GM12872 (cell line): ENCODE data around the gene PNN.

Experiments used
- TF ChIP-seq, protein P1 (sequence below): IDR thresholded peaks from 3 replicates; pipeline ENCODE4 v1.5.1; 2011; ENCODE audit warnings: low read depth, mild to moderate bottlenecking, low read length, moderate library complexity; ENCODE audit not compliant: insufficient read depth

PNN gene

DNA sequence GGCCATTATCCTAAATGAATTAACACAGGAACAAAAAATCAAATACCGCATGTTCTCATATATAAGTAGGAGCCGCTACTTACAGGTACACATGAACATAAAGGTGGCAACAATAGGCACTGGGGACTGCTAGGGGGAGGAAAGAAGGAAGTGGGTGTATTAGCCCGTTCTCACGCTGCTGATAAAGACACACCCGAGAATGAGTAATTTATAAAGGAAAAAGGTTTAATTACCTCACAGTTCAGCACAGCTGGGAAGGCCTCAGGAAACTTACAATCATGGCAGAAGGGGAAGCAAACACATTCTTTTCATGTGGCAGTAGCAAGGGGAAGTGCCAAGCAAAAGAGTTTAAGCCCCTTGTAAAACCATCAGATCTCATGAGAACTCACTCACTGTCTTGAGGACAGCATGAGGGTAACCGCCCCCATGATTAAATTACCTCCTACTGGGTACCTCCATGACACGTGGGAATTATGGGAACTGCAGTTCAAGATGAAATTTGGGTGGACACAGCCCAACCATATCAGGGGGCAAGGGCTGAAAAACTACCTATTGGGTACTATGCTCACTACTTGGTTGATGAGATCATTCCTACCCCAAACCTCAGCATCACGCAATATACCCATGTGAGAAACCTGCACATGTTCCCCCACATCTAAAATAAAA, 42.3 kb downstream of the PNN start:
- TF ChIP-seq, protein P1, sequence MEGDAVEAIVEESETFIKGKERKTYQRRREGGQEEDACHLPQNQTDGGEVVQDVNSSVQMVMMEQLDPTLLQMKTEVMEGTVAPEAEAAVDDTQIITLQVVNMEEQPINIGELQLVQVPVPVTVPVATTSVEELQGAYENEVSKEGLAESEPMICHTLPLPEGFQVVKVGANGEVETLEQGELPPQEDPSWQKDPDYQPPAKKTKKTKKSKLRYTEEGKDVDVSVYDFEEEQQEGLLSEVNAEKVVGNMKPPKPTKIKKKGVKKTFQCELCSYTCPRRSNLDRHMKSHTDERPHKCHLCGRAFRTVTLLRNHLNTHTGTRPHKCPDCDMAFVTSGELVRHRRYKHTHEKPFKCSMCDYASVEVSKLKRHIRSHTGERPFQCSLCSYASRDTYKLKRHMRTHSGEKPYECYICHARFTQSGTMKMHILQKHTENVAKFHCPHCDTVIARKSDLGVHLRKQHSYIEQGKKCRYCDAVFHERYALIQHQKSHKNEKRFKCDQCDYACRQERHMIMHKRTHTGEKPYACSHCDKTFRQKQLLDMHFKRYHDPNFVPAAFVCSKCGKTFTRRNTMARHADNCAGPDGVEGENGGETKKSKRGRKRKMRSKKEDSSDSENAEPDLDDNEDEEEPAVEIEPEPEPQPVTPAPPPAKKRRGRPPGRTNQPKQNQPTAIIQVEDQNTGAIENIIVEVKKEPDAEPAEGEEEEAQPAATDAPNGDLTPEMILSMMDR: no peak

DNA sequence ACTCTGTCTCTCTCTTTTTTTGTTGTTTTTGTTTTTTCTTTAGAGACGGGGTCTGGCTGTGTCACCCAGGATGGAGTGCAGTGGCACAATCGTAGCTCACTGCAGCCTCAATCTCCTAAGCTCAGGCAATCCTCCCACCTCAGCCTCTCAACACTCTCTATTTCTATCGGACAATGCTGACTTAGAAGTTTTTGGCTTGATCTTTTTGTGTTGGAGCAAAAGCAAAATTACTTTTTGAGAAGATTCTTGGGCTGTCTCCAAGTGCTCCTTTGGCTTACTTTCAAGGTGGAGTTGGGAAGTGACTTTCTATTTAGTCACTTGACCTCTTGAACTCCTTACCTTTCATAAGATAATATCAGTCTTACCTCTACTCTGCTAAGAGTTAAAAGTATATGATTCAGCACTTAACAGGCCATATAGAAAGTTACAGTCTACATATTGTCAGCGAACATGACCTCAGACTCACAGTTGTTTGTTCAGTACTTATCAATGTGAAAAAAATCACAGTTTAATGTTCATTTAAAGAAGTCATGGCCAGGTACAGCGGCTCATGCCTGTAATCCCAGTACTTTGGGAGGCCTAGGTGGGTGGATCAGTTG, 43.2 kb downstream of the PNN start:
- TF ChIP-seq, protein P1: no peak

DNA sequence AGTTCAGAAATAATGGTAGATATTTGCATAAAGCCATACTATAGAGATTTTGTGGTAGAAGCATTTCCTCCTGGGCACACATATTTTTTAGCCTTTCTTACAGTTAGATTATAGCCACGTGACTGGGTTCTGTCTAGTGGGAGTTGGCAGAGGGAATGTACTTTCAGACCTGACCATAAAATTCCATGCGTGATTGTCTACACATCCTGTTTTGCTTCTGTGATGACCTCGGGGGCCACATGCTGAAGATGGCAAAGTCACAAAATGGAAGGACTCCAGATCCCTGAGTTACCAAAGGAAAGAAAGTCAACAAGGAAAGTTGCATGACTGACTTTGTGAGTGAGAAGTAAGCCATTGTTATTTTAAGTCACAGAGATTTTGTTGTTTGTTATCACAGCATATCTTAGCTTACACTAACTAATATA, 44.0 kb downstream of the PNN start:
- TF ChIP-seq, protein P1: no peak

DNA sequence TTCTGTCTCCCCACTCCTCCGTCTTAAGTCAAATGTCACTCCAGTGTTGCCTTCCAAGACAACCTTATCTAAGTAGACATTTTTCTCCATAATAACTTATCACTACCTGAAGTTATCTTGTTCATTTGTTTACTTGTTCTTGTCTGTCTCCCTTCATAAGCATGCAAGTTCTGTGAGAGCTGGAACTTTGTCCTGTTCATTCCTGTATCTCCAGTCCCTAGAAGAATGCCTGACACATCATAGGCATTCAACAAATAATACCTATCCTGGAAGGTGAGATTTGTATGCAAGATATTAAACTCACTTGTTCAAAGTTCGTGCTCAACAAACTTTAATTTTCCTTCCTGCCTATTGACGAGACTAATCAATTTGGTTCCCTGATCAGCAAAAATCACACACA, 53.0 kb downstream of the PNN start:
- TF ChIP-seq, protein P1: no peak

DNA sequence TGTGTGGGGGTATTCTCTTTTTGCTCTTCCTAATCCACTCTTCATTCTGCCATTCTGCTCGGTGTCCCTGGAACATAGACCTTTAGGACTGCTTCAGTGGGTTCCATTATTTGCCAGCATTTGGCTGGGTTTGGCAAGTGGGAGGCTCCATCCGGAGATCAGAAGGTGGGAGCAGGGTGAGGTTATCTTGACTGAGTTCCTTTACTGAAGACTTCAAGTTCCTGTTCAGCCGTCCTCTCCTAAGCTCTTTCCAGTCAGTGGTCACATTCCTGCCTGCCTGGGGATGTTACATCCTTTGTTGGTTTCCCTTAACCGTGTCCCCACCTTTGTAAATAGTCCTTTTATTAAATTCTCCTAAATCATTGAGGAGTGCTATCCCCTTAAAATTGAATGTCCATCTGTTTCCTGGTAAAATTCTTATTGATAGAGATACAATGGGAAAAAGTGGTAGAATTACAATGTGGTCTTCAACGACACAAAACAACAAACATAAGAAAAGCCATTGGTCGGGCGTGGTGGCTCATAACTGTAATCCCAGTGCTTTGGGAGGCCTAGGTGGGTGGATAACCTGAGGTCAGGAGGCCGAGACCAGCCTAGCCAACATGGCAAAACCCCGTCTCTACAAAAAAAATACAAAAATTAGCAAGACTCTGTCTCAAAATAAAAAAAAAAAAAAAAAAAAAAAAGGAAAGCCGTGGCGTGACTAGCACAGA, 53.6 kb downstream of the PNN start:
- TF ChIP-seq, protein P1: no peak

DNA sequence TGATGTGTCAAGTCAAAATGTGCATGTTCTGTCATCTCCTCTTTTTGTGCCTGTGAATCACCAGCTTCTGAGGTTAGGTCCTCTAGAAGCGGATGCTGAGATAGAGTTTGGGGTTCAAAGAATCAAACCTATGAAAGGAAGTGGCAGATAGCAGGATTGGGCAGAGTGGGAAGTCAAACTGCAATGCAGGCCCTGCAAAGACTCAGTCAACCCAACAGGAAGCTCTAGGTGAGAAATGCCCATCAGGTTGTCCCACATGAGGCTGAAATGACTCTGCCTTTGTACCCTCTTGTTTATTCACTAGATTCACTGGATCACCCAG, 54.1 kb downstream of the PNN start:
- TF ChIP-seq, protein P1: no peak

DNA sequence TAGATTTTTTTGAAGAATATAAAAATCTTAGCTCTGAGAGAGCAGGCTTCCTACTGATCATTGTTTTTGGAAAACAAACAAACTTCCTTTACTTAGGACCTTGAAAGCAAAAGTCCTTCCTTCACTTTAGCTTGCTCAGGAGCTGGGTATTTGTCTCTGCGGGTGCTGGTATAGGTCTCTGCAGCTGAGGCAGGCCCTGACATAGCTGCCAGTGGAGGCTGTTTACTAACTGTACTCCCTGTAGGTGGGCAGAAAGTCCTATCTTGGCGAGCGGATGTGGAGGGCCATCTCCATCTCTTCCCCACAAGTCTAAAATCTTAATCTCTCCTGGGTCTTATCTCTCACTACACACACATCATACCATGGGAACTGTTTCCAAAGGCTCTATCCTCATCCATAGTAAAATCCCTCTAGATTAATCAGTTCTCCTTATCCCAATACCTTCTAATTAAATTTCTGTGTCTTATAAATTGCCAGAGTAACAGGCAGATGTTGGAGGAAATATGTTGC, 54.6 kb downstream of the PNN start:
- TF ChIP-seq, protein P1: no peak
